H9 (cell line): ENCODE measurements around the gene ADARB2. TPM values are rescaled to one million over a fixed set of nuclear protein-coding genes. Genes with fewer than 3 reads are reported as not detected.

Experiments used
- DNase-seq: peaks from one replicate; pipeline ENCODE4 v3.0.0-alpha.2; 2017
- H2AFZ ChIP-seq: one replicate; pipeline ENCODE4 v1.6.1; 2013; ENCODE audit warnings: mild to moderate bottlenecking, low read length, control low read depth, moderate library complexity
- H2AK5ac ChIP-seq: 2 replicates; pipeline ENCODE4 v1.6.1; 2013; ENCODE audit warnings: low read length, control low read depth, mixed read lengths; ENCODE audit not compliant: insufficient read length
- H2BK120ac ChIP-seq: one replicate; pipeline ENCODE4 v1.6.1; 2013; ENCODE audit warnings: low read depth, mild to moderate bottlenecking, low read length, control low read depth, inconsistent platforms; ENCODE audit not compliant: poor library complexity, severe bottlenecking
- H2BK12ac ChIP-seq: 2 replicates; pipeline ENCODE4 v1.6.1; 2013; ENCODE audit warnings: low read length, control low read depth, mixed read lengths, low read depth; ENCODE audit not compliant: insufficient read length
- H2BK15ac ChIP-seq: 2 replicates; pipeline ENCODE4 v1.6.1; 2013; ENCODE audit warnings: low read depth, low read length, control low read depth
- H2BK20ac ChIP-seq: one replicate; pipeline ENCODE4 v1.6.1; 2013; ENCODE audit warnings: low read depth, mild to moderate bottlenecking, low read length, control low read depth, inconsistent platforms; ENCODE audit not compliant: poor library complexity, severe bottlenecking
- H2BK5ac ChIP-seq: 2 replicates; pipeline ENCODE4 v1.6.1; 2013; ENCODE audit warnings: low read length, control low read depth, mixed read lengths; ENCODE audit not compliant: insufficient read length
- H3K14ac ChIP-seq: 2 replicates; pipeline ENCODE4 v1.6.1; 2013; ENCODE audit warnings: low read length, control low read depth; ENCODE audit not compliant: insufficient read depth
- H3K18ac ChIP-seq: 2 replicates; pipeline ENCODE4 v1.6.1; 2013; ENCODE audit warnings: low read depth, mild to moderate bottlenecking, mixed read lengths, low read length, control low read depth; ENCODE audit not compliant: insufficient read length
- H3K23ac ChIP-seq: 2 replicates; pipeline ENCODE4 v1.6.1; 2013; ENCODE audit warnings: low read length, control low read depth, mixed read lengths, low read depth; ENCODE audit not compliant: insufficient read length
- H3K23me2 ChIP-seq: 2 replicates; pipeline ENCODE4 v1.6.1; 2013; ENCODE audit warnings: low read depth, mild to moderate bottlenecking, mixed read lengths, low read length, control low read depth; ENCODE audit not compliant: insufficient read length, poor library complexity, severe bottlenecking
- H3K27ac ChIP-seq: 2 replicates; pipeline ENCODE4 v1.5.1; 2013; ENCODE audit warnings: low read length, control low read depth, mixed read lengths, low read depth; ENCODE audit not compliant: insufficient read length
- H3K27me3 ChIP-seq: 2 replicates; pipeline ENCODE4 v1.6.1; 2013; ENCODE audit warnings: low read length, control low read depth, inconsistent platforms; ENCODE audit not compliant: insufficient read depth
- H3K4ac ChIP-seq: 2 replicates; pipeline ENCODE4 v1.6.1; 2013; ENCODE audit warnings: low read depth, mild to moderate bottlenecking, control low read depth, inconsistent platforms, low read length, moderate library complexity
- H3K4me1 ChIP-seq: 2 replicates; pipeline ENCODE4 v1.6.1; 2013; ENCODE audit warnings: low read length, control low read depth, inconsistent platforms; ENCODE audit not compliant: insufficient read depth
- H3K4me2 ChIP-seq: 2 replicates; pipeline ENCODE4 v1.6.1; 2013; ENCODE audit warnings: low read length, control low read depth, mixed read lengths; ENCODE audit not compliant: insufficient read length, insufficient read depth
- H3K56ac ChIP-seq: 2 replicates; pipeline ENCODE4 v1.6.1; 2013; ENCODE audit warnings: low read depth, mild to moderate bottlenecking, mixed read lengths, low read length, control low read depth; ENCODE audit not compliant: insufficient read length
- H3K79me1 ChIP-seq: 2 replicates; pipeline ENCODE4 v1.6.1; 2013; ENCODE audit warnings: low read depth, mild to moderate bottlenecking, moderate library complexity, low read length, control low read depth, inconsistent platforms; ENCODE audit not compliant: insufficient read depth, poor library complexity, severe bottlenecking
- H3K79me2 ChIP-seq: 2 replicates; pipeline ENCODE4 v1.6.1; 2013; ENCODE audit warnings: low read length, control low read depth, inconsistent platforms; ENCODE audit not compliant: insufficient read depth
- H3K9ac ChIP-seq: 2 replicates; pipeline ENCODE4 v1.6.1; 2013; ENCODE audit warnings: low read length, control low read depth, mixed read lengths; ENCODE audit not compliant: insufficient read length; ENCODE audit errors: extremely low read depth
- H3K9me3 ChIP-seq: one replicate; pipeline ENCODE4 v1.6.1; 2013; ENCODE audit warnings: low read depth, low read length, inconsistent platforms; ENCODE audit not compliant: control insufficient read depth
- H3T11ph ChIP-seq: one replicate; pipeline ENCODE4 v1.6.1; 2013; ENCODE audit warnings: mild to moderate bottlenecking, low read length, control low read depth, inconsistent platforms
- H4K20me1 ChIP-seq: one replicate; pipeline ENCODE4 v1.6.1; 2013; ENCODE audit not compliant: control insufficient read depth, insufficient read length, insufficient read depth
- H4K5ac ChIP-seq: 2 replicates; pipeline ENCODE4 v1.6.1; 2013; ENCODE audit warnings: low read depth, mild to moderate bottlenecking, mixed read lengths, low read length, control low read depth; ENCODE audit not compliant: insufficient read length
- H4K8ac ChIP-seq: replicated peaks from 2 replicates; pipeline ENCODE4 v1.6.1; 2013; ENCODE audit warnings: low read length, control low read depth, mixed read lengths, low read depth; ENCODE audit not compliant: insufficient read length
- H4K91ac ChIP-seq: 2 replicates; pipeline ENCODE4 v1.6.1; 2013; ENCODE audit warnings: low read depth, mild to moderate bottlenecking, moderate library complexity, mixed read lengths, low read length, control low read depth; ENCODE audit not compliant: insufficient read length
- H3K27ac Mint-ChIP-seq, 3 experiments: 2 replicates in 2 of 3; 3 replicates in 1 of 3; pipeline ENCODE4 v1.8.0; 2020 to 2021; ENCODE audit warnings: mixed read lengths in 3 of 3, mild to moderate bottlenecking in 1 of 3, moderate library complexity in 1 of 3
- H3K27me3 Mint-ChIP-seq: 2 replicates; pipeline ENCODE4 v1.8.0; 2021; ENCODE audit warnings: low read depth, mild to moderate bottlenecking, moderate library complexity, mixed read lengths
- H3K36me3 Mint-ChIP-seq, 3 experiments: 2 replicates in 2 of 3; 3 replicates in 1 of 3; pipeline ENCODE4 v1.8.0; 2020 to 2021; ENCODE audit warnings: low read depth in 3 of 3, mixed read lengths in 3 of 3; ENCODE audit not compliant: insufficient read depth in 1 of 3
- H3K4me1 Mint-ChIP-seq, 2 experiments: 2 replicates each; pipeline ENCODE4 v1.8.0; 2020; ENCODE audit warnings: mixed read lengths in 2 of 2
- H3K4me3 Mint-ChIP-seq, 2 experiments: 2 replicates in 1 of 2; 3 replicates in 1 of 2; pipeline ENCODE4 v1.8.0; 2020 to 2021; ENCODE audit warnings: mild to moderate bottlenecking in 2 of 2, mixed read lengths in 2 of 2, moderate library complexity in 1 of 2
- H3K9me3 Mint-ChIP-seq, 2 experiments: 2 replicates in 1 of 2; 3 replicates in 1 of 2; pipeline ENCODE4 v1.8.0; 2020; ENCODE audit warnings: mild to moderate bottlenecking in 2 of 2, mixed read lengths in 2 of 2, moderate library complexity in 1 of 2
- WGBS: extraction: QIAGEN DNeasy Blood & Tissue Kit; methylation state at CpG from one replicate; pipeline ENCODE4 v1.1.7; 2013; ENCODE audit warnings: missing lambda C conversion rate, low lambda C conversion rate, mixed read lengths; ENCODE audit not compliant: insufficient read length; ENCODE audit errors: extremely low coverage; 5-methylcytosine and 5-hydroxymethylcytosine counted together
- total RNA-seq: library from RNA; stranded (reverse); gene quantifications from 2 replicates; pipeline ENCODE4 v1.2.1, GENCODE V29; 2021
- TF ChIP-seq, protein P1 (sequence below): fragments of 200-600 bp; sonication (generic); conservative IDR thresholded peaks from 3 replicates; pipeline ENCODE4 v1.8.0; 2021; ENCODE audit warnings: antibody characterized with exemption, mild to moderate bottlenecking

ADARB2 gene
- total RNA-seq, 1 experiment from 2014 or later: 0.87 TPM

- Histone ChIP-seq H3K23ac (no peak overlapping the region), H4K91ac (no peak overlapping the region), H2BK15ac (no peak overlapping the region), H2AFZ (no peak overlapping the region), H3K4me1 (no peaks in the 10 kb centered on the region), H3K79me1 (no peaks in the 10 kb centered on the region), H4K8ac (no peak overlapping the region), H3K23me2 (no peaks in the 10 kb centered on the region), H4K5ac (no peak overlapping the region), H3K9me3 (no peaks in the 10 kb centered on the region), H2BK120ac (no peak overlapping the region), H4K20me1 (no peaks in the 10 kb centered on the region), H3K4ac (no peak overlapping the region), H3K9ac (no peak overlapping the region), H3K27me3 (no peaks in the 10 kb centered on the region), H2BK12ac (no peak overlapping the region), H2BK5ac (no peak overlapping the region), H3K18ac (no peak overlapping the region), H3K14ac (no peak overlapping the region), H3T11ph (no peak overlapping the region), H3K56ac (no peak overlapping the region), H2AK5ac (no peak overlapping the region), H2BK20ac (no peak overlapping the region), H3K4me2 (no peak overlapping the region), H3K27ac (no peak overlapping the region), H3K79me2 (no peaks in the 10 kb centered on the region)
- H3K4me3 Mint-ChIP-seq: no peak overlapping the region
- H3K4me1 Mint-ChIP-seq: peaks cover 0 to 11% of the 10 kb centered on the region in 2 experiments; a peak in 2 of 4 replicates
- no peaks in the 10 kb centered on the region for H3K36me3 Mint-ChIP-seq
- DNase-seq: no peak
- H3K27ac Mint-ChIP-seq: no peak overlapping the region
- WGBS: no CpG with 5 or more reads among the region's 13 CpGs
- TF ChIP-seq, protein P1, sequence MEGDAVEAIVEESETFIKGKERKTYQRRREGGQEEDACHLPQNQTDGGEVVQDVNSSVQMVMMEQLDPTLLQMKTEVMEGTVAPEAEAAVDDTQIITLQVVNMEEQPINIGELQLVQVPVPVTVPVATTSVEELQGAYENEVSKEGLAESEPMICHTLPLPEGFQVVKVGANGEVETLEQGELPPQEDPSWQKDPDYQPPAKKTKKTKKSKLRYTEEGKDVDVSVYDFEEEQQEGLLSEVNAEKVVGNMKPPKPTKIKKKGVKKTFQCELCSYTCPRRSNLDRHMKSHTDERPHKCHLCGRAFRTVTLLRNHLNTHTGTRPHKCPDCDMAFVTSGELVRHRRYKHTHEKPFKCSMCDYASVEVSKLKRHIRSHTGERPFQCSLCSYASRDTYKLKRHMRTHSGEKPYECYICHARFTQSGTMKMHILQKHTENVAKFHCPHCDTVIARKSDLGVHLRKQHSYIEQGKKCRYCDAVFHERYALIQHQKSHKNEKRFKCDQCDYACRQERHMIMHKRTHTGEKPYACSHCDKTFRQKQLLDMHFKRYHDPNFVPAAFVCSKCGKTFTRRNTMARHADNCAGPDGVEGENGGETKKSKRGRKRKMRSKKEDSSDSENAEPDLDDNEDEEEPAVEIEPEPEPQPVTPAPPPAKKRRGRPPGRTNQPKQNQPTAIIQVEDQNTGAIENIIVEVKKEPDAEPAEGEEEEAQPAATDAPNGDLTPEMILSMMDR: peak; percentile 22; the same call in 2 of the 3 replicates
- peaks cover 2% of the 10 kb centered on the region for H3K27me3 Mint-ChIP-seq
- no peaks in the 10 kb centered on the region for H3K9me3 Mint-ChIP-seq
Observed at GRCh38 chr10:1168763-1169162, 568.6 kb downstream of the ADARB2 start.
